ENCODE measurements around the gene REC114. TPM values are rescaled to one million over a fixed set of nuclear protein-coding genes. Genes with fewer than 3 reads are reported as not detected.
"Not testable (repeated sequence)": the region's sequence is repeated elsewhere in the genome, so short reads cannot be mapped to it uniquely, and the experiment has no call there.

REC114 gene
- total and polyA plus RNA-seq, 2 donors (not counting 1 experiment from before 2014, with no cell fraction given) = not detected

DNA sequence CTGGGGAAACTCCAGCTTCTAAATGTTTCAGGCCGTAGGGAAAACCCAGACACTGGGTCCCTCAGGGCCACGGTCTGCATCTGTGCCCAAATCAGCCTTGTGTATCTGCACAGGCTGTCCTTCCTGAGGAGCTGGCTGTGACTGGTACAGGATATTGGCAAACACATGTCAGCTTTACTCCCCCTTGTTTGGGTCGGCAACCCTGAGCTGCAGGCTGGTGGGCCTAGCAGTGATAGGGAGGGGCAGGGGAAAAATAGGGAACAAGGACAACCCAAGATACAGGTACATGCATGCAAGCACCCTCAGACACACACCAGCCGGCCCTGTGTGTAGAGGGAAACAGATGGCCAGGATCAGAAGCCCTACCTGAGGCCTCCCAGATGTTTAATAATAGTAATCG is 45.5 kb upstream of the REC114 start:
- Histone ChIP-seq H3K27ac (ENCODE audit: low read length in 2 of 2) (no peak overlapping the region), H3K4me3 (ENCODE audit: control extremely low read depth in 1 of 5, extremely low read depth in 1 of 5, insufficient read depth in 1 of 5, low read depth in 2 of 5, low read length in 4 of 5) (no peak overlapping the region), H3K27me3 (replicated peaks in 1 of 4; ENCODE audit: control extremely low read depth in 1 of 4, control insufficient read depth in 3 of 4, insufficient read depth in 4 of 4, low read length in 3 of 4) (peaks cover 0 to 6% (median 0%) of the 10 kb centered on the region in 4 experiments), H3K9me3 (ENCODE audit: control extremely low read depth in 1 of 3, control insufficient read depth in 2 of 3, insufficient read depth in 1 of 3, low read length in 2 of 3) (no peaks in the 10 kb centered on the region), H3K9ac (ENCODE audit: low read length) (no peak overlapping the region), H3K36me3 (replicated peaks in 1 of 2; ENCODE audit: control extremely low read depth in 1 of 2, control insufficient read depth in 1 of 2, extremely low read depth in 1 of 2, insufficient read depth in 2 of 2, low read length in 1 of 2) (no peaks in the 10 kb centered on the region), H3K4me1 (ENCODE audit: control insufficient read depth in 2 of 2, insufficient read depth in 2 of 2, low read length in 2 of 2) (no peaks in the 10 kb centered on the region), H4K20me1 (ENCODE audit: control insufficient read depth, insufficient read depth, low read length, poor library complexity, severe bottlenecking) (no peaks in the 10 kb centered on the region), H3K4me2 (replicated peaks; ENCODE audit: low read depth, low read length, poor library complexity, severe bottlenecking) (no peak overlapping the region), H3K79me2 (ENCODE audit: control insufficient read depth, insufficient read depth, low read length) (no peaks in the 10 kb centered on the region), H2AFZ (ENCODE audit: insufficient read depth, low read depth, low read length, poor library complexity, severe bottlenecking) (no peak overlapping the region)
- ChIA-PET POLR2A (no interaction called here), CTCF (no interaction called here)
- Mint-ChIP-seq H3K4me1 (no peaks in the 10 kb centered on the region), H3K27ac (no peak overlapping the region), H3K4me3 (no peak overlapping the region), H3K27me3 (peaks cover 12% of the 10 kb centered on the region), H3K9me3 (ENCODE audit: insufficient read depth) (no peaks in the 10 kb centered on the region)
- WGBS (ENCODE audit: insufficient coverage) = 36% methylated on average over 2 of the region's 5 CpGs
- no peak for ATAC-seq (ENCODE audit: low read depth)
- TF ChIP-seq EZH2 (IDR thresholded peaks at IDR 0.05; ENCODE audit: borderline replicate concordance, insufficient read depth, low read depth, low read length, poor library complexity, severe bottlenecking) = no peak
- TF ChIP-seq CTCF (IDR thresholded peaks at IDR 0.05) = no peak
- no peak for DNase-seq
- intact Hi-C loops (cut with micrococcal nuclease) = no loop called here

- no peaks in the 10 kb centered on the region for H3K79me2 ChIP-seq (ENCODE audit: control insufficient read depth, insufficient read depth, low read length)
- H3K9me3 Mint-ChIP-seq (ENCODE audit: insufficient read depth) = no peaks in the 10 kb centered on the region
- H3K9ac ChIP-seq (ENCODE audit: low read length) = no peak overlapping the region
- H3K36me3 ChIP-seq (replicated peaks in 1 of 2; ENCODE audit: control extremely low read depth in 1 of 2, control insufficient read depth in 1 of 2, extremely low read depth in 1 of 2, insufficient read depth in 2 of 2, low read length in 1 of 2) = no peaks in the 10 kb centered on the region
- H4K20me1 ChIP-seq (ENCODE audit: control insufficient read depth, insufficient read depth, low read length, poor library complexity, severe bottlenecking) = no peaks in the 10 kb centered on the region
- DNase-seq = no peak
- no peak overlapping the region for H3K4me2 ChIP-seq (replicated peaks; ENCODE audit: low read depth, low read length, poor library complexity, severe bottlenecking)
- H3K4me1 ChIP-seq (ENCODE audit: control insufficient read depth in 2 of 2, insufficient read depth in 2 of 2, low read length in 2 of 2) = no peaks in the 10 kb centered on the region
- WGBS (ENCODE audit: insufficient coverage) = 87% methylated on average over 4 of the region's 4 CpGs
- TF ChIP-seq CTCF (IDR thresholded peaks at IDR 0.05) = no peak
- no peak for TF ChIP-seq EZH2 (IDR thresholded peaks at IDR 0.05; ENCODE audit: borderline replicate concordance, insufficient read depth, low read depth, low read length, poor library complexity, severe bottlenecking)
- H3K27ac ChIP-seq (ENCODE audit: low read length in 2 of 2) = no peak overlapping the region
- no peak overlapping the region for H3K4me3 Mint-ChIP-seq
- POLR2A ChIA-PET = no interaction called here
- no peaks in the 10 kb centered on the region for H3K4me1 Mint-ChIP-seq
- CTCF ChIA-PET = no interaction called here
- no peak overlapping the region for H3K4me3 ChIP-seq (ENCODE audit: control extremely low read depth in 1 of 5, extremely low read depth in 1 of 5, insufficient read depth in 1 of 5, low read depth in 2 of 5, low read length in 4 of 5)
- no peaks in the 10 kb centered on the region for H3K9me3 ChIP-seq (ENCODE audit: control extremely low read depth in 1 of 3, control insufficient read depth in 2 of 3, insufficient read depth in 1 of 3, low read length in 2 of 3)
- peaks cover 0 to 6% (median 0%) of the 10 kb centered on the region in 4 experiments for H3K27me3 ChIP-seq (replicated peaks in 1 of 4; ENCODE audit: control extremely low read depth in 1 of 4, control insufficient read depth in 3 of 4, insufficient read depth in 4 of 4, low read length in 3 of 4)
- H2AFZ ChIP-seq (ENCODE audit: insufficient read depth, low read depth, low read length, poor library complexity, severe bottlenecking) = no peak overlapping the region
- H3K27me3 Mint-ChIP-seq = peaks cover 12% of the 10 kb centered on the region
- ATAC-seq (ENCODE audit: low read depth) = no peak
- intact Hi-C loops (cut with micrococcal nuclease) = no loop called here
- no peak overlapping the region for H3K27ac Mint-ChIP-seq
Measured at GRCh38 chr15:73398861-73399260, 44.1 kb upstream of the REC114 start.

DNA sequence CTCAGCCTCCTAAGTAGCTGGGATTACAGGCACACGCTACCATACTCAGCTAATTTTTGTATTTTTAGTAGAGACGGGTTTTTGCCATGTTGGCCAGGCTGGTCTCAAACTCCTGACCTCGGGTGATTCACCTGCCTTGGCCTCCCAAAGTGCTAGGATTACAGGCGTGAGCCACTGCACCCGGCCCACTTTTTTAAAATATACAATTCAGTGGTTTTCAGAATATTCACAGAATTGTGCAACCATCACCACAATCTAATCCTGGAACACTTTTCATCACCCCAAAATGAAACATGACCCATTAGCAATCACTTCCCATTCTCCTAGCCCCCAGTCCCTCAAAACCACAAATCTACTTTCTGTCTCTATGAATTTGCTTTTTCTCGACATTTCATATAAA is 42.7 kb upstream of the REC114 start:
- DNase-seq; H3K4me3 ChIP-seq (ENCODE audit: control extremely low read depth in 1 of 5, extremely low read depth in 1 of 5, insufficient read depth in 1 of 5, low read depth in 2 of 5, low read length in 4 of 5); H3K36me3 ChIP-seq (replicated peaks in 1 of 2; ENCODE audit: control extremely low read depth in 1 of 2, control insufficient read depth in 1 of 2, extremely low read depth in 1 of 2, insufficient read depth in 2 of 2, low read length in 1 of 2); H3K4me1 ChIP-seq (ENCODE audit: control insufficient read depth in 2 of 2, insufficient read depth in 2 of 2, low read length in 2 of 2); CTCF ChIA-PET; ATAC-seq (ENCODE audit: low read depth); H3K79me2 ChIP-seq (ENCODE audit: control insufficient read depth, insufficient read depth, low read length); H3K4me1 Mint-ChIP-seq; H2AFZ ChIP-seq (ENCODE audit: insufficient read depth, low read depth, low read length, poor library complexity, severe bottlenecking); H3K27ac ChIP-seq (ENCODE audit: low read length in 2 of 2); H3K4me3 Mint-ChIP-seq; H3K27me3 ChIP-seq (replicated peaks in 1 of 4; ENCODE audit: control extremely low read depth in 1 of 4, control insufficient read depth in 3 of 4, insufficient read depth in 4 of 4, low read length in 3 of 4); H3K9ac ChIP-seq (ENCODE audit: low read length); POLR2A ChIA-PET; intact Hi-C loops (cut with micrococcal nuclease); H3K9me3 ChIP-seq (ENCODE audit: control extremely low read depth in 1 of 3, control insufficient read depth in 2 of 3, insufficient read depth in 1 of 3, low read length in 2 of 3); H4K20me1 ChIP-seq (ENCODE audit: control insufficient read depth, insufficient read depth, low read length, poor library complexity, severe bottlenecking); H3K27ac Mint-ChIP-seq; H3K4me2 ChIP-seq (replicated peaks; ENCODE audit: low read depth, low read length, poor library complexity, severe bottlenecking); H3K9me3 Mint-ChIP-seq (ENCODE audit: insufficient read depth): not testable (repeated sequence)
- WGBS (ENCODE audit: insufficient coverage) = 71% methylated on average over 5 of the region's 6 CpGs
- peaks cover 12% of the 10 kb centered on the region for H3K27me3 Mint-ChIP-seq
